ENCODE data around the gene ASCL1. TPM values are rescaled to one million over a fixed set of nuclear protein-coding genes. Genes with fewer than 3 reads are reported as not detected.

The ASCL1 gene
- not detected for total RNA-seq

DNA sequence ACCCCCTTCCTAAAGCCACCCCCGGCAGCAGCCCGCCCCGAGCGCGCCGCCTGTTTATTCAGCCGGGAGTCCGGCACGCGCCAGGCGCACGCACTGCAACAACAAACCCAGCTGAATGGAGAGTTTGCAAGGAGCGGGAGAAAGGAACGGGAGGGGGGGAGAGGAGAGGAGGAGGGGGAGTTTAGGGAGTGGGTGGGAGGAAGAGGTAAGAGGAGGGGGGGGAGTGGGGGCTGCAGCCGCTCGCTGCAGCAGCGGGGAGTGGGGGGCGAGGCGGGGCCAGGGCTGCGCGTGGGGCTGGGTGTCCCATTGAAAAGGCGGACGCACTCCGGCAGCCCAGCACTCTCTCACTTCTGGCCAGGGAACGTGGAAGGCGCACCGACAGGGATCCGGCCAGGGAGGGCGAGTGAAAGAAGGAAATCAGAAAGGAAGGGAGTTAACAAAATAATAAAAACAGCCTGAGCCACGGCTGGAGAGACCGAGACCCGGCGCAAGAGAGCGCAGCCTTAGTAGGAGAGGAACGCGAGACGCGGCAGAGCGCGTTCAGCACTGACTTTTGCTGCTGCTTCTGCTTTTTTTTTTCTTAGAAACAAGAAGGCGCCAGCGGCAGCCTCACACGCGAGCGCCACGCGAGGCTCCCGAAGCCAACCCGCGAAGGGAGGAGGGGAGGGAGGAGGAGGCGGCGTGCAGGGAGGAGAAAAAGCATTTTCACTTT lies at the start of gene ASCL1:
Gene ASCL1 (plus strand): TSS at position 336 of the 712 bp plus-strand sequence. CDS start 571 bp downstream, outside the sequence.
- POLR2A ChIA-PET: no interaction called here
- H3K4me3 Mint-ChIP-seq: peak within 1 kb of the TSS; percentile 49
- CTCF ChIA-PET: no interaction called here
- no peak within 1 kb of the TSS for H3K27ac Mint-ChIP-seq
- peaks cover 2% of the 10 kb centered on the region for H3K36me3 Mint-ChIP-seq (ENCODE audit: low read depth)
- H3K27me3 Mint-ChIP-seq: peaks cover 83% of the 10 kb centered on the region
- peaks cover 36% of the 10 kb centered on the region for H3K4me1 Mint-ChIP-seq
- H3K9me3 Mint-ChIP-seq: peaks cover 2% of the 10 kb centered on the region
- DNase-seq: no peak

DNA sequence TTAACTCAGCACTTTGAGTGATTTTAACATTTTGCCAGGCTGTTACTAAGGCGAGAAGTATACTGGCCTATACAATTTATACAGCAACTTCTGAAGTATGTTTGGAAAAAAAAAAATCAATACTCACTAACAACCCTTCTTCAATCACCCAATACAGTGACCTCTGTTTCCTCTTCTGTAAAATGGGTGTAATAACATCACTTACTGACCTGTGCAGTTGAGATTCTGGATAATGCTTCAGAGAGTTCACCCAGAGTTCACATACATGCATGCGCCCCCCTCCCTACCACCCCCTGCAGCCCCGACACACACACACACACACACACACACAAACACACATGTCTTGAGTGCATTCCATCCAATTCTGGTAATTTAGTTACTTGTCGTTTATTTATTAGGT lies 49.6 kb upstream of the ASCL1 start:
- no peaks in the 10 kb centered on the region for H3K4me1 Mint-ChIP-seq
- POLR2A ChIA-PET: no interaction called here
- no peaks in the 10 kb centered on the region for H3K9me3 Mint-ChIP-seq
- H3K36me3 Mint-ChIP-seq (ENCODE audit: low read depth): no peaks in the 10 kb centered on the region
- no peak for DNase-seq
- no peak overlapping the region for H3K27ac Mint-ChIP-seq
- CTCF ChIA-PET: no interaction called here
- H3K27me3 Mint-ChIP-seq: no peaks in the 10 kb centered on the region
- H3K4me3 Mint-ChIP-seq: no peak overlapping the region

DNA sequence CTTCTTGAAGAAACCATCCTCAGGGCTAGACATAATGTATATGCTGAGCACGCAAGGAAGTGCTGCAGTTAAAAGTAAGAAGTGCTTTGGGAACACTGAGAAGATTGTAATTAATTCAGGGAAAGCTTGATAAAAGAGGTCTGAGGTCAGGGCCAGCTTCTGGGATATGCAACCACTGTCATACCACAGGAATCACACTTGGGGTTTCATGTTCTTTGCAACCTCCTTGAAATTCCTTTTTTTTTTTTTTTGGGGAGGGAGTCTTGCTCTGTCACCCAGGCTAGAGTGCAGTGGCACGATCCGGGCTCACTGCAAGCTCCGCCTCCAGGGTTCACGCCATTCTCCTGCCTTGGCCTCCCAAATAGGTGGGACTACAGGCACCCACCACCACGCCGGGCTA lies 47.3 kb upstream of the ASCL1 start:
- Mint-ChIP-seq H3K36me3 (ENCODE audit: low read depth) (no peaks in the 10 kb centered on the region), H3K4me1 (no peaks in the 10 kb centered on the region), H3K27me3 (peaks cover 3% of the 10 kb centered on the region), H3K9me3 (no peaks in the 10 kb centered on the region), H3K4me3 (no peak overlapping the region), H3K27ac (no peak overlapping the region)
- CTCF ChIA-PET: interaction anchor here (0.6 kb wide), 1 partner anchor 543 kb away, joined by 3 read pairs; no protein-coding TSS in a partner anchor
- no peak for DNase-seq
- POLR2A ChIA-PET: interaction anchor here (0.7 kb wide), 1 partner anchor 95 kb away, joined by 3 read pairs; no protein-coding TSS in a partner anchor

DNA sequence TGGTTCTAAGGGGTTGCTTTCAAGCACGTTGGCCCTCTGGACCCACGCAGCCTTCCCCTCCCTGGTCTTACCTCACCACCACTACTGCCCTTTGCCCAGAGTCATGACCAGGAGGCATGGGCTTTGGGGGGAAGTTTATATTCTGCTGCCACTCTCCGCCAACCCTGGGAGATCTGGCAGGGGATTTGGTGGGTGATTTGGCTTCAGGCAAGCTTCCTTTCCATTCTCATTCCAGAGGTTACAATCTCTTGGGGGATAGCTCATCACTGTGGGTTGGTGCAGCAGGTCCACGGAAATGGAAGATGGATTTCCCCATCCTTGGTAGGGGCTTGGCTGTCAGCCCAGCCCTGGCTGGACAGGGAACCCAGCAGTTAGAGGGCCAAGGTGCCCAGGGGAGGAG lies 46.7 kb upstream of the ASCL1 start:
- CTCF ChIA-PET: no interaction called here
- Mint-ChIP-seq H3K36me3 (ENCODE audit: low read depth) (no peaks in the 10 kb centered on the region), H3K9me3 (no peaks in the 10 kb centered on the region), H3K27me3 (peaks cover 3% of the 10 kb centered on the region), H3K4me1 (no peaks in the 10 kb centered on the region), H3K4me3 (no peak overlapping the region), H3K27ac (no peak overlapping the region)
- POLR2A ChIA-PET: no interaction called here
- no peak for DNase-seq

DNA sequence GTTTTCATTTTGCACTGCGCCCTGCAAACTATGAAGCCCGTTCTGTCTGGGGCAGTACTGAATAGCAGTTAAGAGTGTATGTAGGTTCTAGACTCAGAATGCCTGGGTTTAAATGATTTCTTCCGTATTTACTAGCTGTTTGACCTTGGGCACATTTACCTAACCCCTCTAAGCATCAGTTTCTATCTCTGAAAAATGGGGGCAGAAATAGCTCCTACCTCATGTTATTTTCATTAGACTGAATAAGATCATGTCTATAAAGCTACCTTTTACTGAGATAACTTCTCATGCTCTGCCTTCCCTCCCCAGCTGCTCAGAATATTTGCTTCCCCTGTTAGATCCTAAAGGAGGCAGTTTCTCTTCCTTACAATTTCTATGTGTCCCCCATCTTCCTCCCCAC lies 46.2 kb upstream of the ASCL1 start:
- ChIA-PET POLR2A (no interaction called here), CTCF (no interaction called here)
- DNase-seq: no peak
- Mint-ChIP-seq H3K4me3 (no peak overlapping the region), H3K9me3 (no peaks in the 10 kb centered on the region), H3K4me1 (no peaks in the 10 kb centered on the region), H3K27me3 (peaks cover 3% of the 10 kb centered on the region), H3K36me3 (ENCODE audit: low read depth) (no peaks in the 10 kb centered on the region), H3K27ac (no peak overlapping the region)

DNA sequence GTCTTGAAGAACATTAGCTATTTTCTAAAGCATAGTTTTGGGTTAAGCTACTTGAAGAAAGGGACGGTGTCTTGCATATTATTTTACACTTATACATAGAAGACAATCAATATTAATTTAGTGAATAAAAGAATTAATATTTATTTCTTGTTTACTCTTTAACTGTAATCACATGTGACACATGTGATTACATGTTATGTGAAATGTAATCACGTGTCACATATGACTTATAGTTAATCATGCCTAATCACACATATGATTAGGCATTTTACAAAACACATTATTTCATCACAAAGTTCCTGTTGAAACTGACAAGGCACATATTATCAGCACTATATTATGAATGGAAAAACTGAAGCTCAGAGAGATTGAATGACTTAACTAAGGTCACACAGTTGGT lies 45.2 kb upstream of the ASCL1 start:
- CTCF ChIA-PET: no interaction called here
- DNase-seq: no peak
- H3K27me3 Mint-ChIP-seq: peaks cover 3% of the 10 kb centered on the region
- no peaks in the 10 kb centered on the region for H3K36me3 Mint-ChIP-seq (ENCODE audit: low read depth)
- H3K9me3 Mint-ChIP-seq: no peaks in the 10 kb centered on the region
- peaks cover 2% of the 10 kb centered on the region for H3K4me1 Mint-ChIP-seq
- POLR2A ChIA-PET: no interaction called here
- no peak overlapping the region for H3K4me3 Mint-ChIP-seq
- no peak overlapping the region for H3K27ac Mint-ChIP-seq

DNA sequence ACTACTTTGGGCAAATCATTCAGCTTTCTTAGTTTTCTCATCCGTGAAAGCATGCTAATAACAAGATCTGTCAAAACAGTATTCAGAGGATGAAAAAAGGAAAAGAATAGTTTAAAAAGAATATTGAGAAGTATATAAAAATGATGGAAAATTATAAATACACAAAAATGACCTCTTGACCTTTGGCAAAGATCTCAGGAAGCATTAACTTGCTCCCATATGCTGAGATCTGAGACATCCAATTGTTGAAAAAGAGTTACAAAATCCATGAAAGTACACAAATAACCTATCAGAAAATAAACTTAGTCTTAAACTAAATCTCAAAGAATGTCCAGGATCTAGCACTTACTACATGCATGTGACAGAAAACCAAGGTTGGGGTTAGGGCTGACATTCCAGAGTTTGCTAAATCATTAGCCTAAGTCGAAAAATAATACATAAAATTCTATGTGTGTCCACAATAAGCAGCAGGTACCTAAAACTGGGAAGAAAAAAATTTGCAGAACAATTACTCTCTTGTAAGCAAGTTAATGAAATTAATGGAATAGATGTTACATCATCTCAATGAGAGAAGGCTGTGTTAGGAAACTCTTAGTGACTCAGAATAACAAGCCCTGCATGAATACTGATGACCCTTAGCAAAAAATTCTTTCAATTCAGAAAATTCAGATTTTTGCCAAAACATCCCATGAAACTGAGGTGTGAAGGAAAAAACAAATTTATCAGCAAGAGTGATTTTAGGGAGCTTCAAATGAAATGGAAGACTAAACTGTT lies 43.8 kb upstream of the ASCL1 start:
- peaks cover 4% of the 10 kb centered on the region for H3K4me1 Mint-ChIP-seq
- H3K4me3 Mint-ChIP-seq: no peak overlapping the region
- no peak overlapping the region for H3K27ac Mint-ChIP-seq
- H3K27me3 Mint-ChIP-seq: peaks cover 5% of the 10 kb centered on the region
- ChIA-PET POLR2A (no interaction called here), CTCF (no interaction called here)
- no peaks in the 10 kb centered on the region for H3K36me3 Mint-ChIP-seq (ENCODE audit: low read depth)
- no peaks in the 10 kb centered on the region for H3K9me3 Mint-ChIP-seq
- no peak for DNase-seq

DNA sequence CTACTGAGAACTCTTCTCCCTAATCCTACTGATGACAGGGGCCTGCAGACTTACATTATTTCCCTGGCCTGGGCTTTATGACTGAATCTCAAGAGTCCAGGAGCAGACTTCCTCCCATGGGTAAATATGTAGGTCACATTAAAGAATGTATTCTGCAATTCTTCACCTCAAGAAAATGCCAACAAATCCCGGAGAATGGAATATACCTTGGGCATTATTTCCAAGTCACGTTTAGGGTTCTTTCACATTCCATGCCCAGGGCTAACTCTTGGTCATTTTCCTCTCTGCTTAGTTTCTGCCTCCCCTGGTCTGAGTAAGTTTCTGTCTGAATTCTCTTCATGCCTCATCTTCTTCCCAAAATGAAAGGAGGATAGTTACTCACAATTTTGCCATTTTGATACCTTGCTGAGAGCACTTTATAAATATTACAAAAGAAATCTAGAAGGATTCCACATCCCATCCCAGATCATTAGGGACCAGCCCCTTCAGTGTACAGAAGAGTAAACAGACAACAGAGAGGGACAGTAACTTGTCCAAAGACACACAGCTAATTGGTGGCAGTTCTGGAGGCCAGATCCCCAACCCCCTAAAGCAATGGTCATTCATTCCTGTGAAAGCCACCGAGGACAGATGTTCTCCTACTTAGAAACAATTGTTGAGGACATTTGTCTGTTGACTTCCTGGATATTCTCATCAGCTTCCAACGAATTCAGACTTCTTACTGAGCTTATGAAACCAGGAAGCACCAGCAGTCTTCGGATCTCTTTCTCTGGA lies 41.0 kb upstream of the ASCL1 start:
- ChIA-PET POLR2A (no interaction called here), CTCF (no interaction called here)
- Mint-ChIP-seq H3K36me3 (ENCODE audit: low read depth) (no peaks in the 10 kb centered on the region), H3K4me3 (no peak overlapping the region), H3K9me3 (no peaks in the 10 kb centered on the region), H3K27me3 (peaks cover 5% of the 10 kb centered on the region), H3K4me1 (peaks cover 4% of the 10 kb centered on the region), H3K27ac (no peak overlapping the region)
- no peak for DNase-seq

DNA sequence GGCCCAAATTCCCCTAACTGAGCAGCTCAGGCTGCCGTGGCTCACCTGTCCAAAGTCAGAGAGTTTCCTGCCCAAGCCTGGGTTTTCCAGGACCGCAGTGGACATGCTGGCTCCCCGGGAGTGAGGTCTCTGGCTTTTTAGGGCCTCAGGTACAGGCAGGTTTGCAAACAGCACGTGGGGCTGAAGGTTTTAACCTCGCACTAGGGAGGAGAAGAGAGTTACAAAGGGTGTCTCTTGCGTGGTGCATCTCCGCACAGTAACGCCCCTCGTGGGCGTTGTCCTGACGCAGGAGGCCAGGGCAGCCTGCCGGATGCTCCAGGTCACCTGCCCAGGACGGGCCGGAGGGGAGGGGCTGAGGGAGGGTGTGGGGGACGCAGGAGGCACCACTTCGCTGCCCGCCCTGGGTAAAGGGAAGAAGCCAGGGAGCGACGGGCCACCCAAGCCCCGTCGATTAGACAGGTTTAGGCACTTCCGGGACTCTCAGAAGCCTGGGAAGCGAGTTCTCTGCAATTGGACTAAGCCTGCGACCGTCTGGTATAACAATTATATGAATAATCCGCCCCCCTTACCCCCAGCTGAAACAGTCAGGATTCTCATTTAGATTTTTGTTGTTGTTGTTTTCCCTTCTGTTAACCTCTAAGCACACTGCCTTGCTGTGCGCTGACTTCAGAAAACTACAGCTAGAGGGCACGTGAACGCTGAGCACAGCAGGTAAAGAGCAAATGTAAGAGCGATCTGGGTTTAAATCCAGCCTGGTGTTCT lies 40.3 kb upstream of the ASCL1 start, which contains the start of gene PAH:
Gene PAH (minus strand): TSS at position 219 of the 762 bp plus-strand sequence. CDS start 114 bp downstream, at position 105.
- no peak for DNase-seq
- Mint-ChIP-seq H3K4me1 (peaks cover 4% of the 10 kb centered on the region), H3K9me3 (no peaks in the 10 kb centered on the region), H3K27ac (no peak within 1 kb of the TSS), H3K27me3 (peaks cover 5% of the 10 kb centered on the region), H3K36me3 (ENCODE audit: low read depth) (no peaks in the 10 kb centered on the region), H3K4me3 (peak within 1 kb of the TSS; percentile 54)
- POLR2A ChIA-PET: no interaction called here
- CTCF ChIA-PET: no interaction called here

DNA sequence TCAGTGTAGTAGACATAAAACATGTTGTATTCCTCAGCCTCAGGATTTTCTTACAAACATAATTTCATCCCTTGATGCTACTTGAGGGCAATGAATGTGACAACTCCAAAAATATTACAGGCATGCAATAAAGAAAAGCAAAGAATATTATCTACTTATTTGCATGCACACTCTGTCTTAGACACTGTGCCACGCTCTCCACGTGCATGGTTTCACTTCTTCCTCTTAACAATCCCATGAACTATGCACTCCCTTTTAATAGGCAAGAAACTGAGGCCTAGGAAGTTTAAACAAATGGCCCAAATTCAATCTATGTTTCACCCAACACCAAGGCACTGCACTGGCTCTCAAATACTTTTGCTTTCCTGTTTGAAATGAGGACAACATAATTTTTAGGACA lies 38.6 kb upstream of the ASCL1 start:
- H3K27me3 Mint-ChIP-seq: peaks cover 5% of the 10 kb centered on the region
- no peak overlapping the region for H3K27ac Mint-ChIP-seq
- H3K9me3 Mint-ChIP-seq: no peaks in the 10 kb centered on the region
- CTCF ChIA-PET: no interaction called here
- peaks cover 4% of the 10 kb centered on the region for H3K4me1 Mint-ChIP-seq
- no peaks in the 10 kb centered on the region for H3K36me3 Mint-ChIP-seq (ENCODE audit: low read depth)
- no peak for DNase-seq
- POLR2A ChIA-PET: no interaction called here
- H3K4me3 Mint-ChIP-seq: no peak overlapping the region

DNA sequence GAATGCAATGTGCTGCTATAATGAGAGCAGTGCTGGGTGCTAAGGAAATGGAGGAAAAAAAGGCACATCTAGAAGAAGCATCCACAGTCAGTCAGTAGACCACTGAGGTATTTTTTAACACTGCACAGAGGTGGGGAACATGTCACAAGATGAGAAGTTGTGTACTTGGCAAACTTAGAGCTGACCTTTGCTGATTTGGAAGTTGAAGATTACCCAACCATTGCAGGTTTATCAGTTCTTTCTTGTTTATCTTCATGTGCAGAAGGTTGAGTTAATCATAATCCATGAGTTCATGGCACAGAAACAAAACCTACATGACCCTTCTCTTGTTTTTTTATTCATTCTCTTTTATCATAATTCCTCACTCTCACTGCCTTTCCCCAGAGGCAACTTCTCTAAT lies 37.2 kb upstream of the ASCL1 start:
- Mint-ChIP-seq H3K4me3 (no peak overlapping the region), H3K4me1 (peaks cover 4% of the 10 kb centered on the region), H3K27ac (no peak overlapping the region), H3K9me3 (no peaks in the 10 kb centered on the region), H3K27me3 (peaks cover 2% of the 10 kb centered on the region), H3K36me3 (ENCODE audit: low read depth) (no peaks in the 10 kb centered on the region)
- POLR2A ChIA-PET: no interaction called here
- DNase-seq: no peak
- CTCF ChIA-PET: no interaction called here

DNA sequence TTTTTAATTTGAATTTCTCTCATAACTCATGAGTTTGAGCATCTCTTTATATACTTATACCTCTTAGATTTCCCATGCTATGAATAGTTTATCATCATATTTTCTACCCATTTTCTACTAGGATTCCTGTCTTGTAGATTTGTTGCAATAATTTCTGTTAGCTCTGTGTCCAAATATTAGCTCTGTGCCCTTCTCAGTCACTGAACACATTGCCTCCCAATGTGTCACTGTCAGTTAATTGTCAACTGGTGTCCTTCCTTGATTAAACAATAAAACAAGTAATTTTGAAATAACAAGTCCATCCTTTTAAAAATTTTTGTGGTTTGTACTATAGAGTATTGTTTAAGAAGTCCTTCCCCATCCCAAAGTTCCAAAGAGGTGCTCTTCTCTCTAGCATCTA lies 36.2 kb upstream of the ASCL1 start:
- Mint-ChIP-seq H3K9me3 (no peaks in the 10 kb centered on the region), H3K4me1 (peaks cover 4% of the 10 kb centered on the region), H3K27ac (no peak overlapping the region), H3K4me3 (no peak overlapping the region), H3K36me3 (ENCODE audit: low read depth) (no peaks in the 10 kb centered on the region), H3K27me3 (peaks cover 2% of the 10 kb centered on the region)
- ChIA-PET POLR2A (no interaction called here), CTCF (no interaction called here)
- no peak for DNase-seq

DNA sequence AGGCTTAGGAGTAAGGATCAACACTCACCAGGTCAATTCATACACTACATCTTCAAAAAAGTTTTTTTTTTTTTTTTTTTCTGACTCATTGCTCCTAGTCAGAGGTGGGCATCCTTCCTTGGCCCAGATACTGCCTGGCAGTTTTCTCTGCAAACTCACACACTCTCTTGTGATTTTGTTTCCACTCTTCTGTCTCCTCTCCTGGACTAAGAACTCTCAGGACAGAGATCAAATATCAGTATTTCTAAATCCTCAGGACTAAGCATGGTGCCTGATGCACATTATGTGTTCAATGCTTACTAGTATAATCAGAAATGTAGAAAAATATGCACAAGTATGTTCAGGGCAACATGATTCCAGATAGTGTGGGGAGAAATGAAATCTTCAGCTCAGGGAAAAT lies 30.3 kb upstream of the ASCL1 start:
- H3K9me3 Mint-ChIP-seq: no peaks in the 10 kb centered on the region
- no peak overlapping the region for H3K4me3 Mint-ChIP-seq
- peaks cover 8% of the 10 kb centered on the region for H3K27me3 Mint-ChIP-seq
- H3K36me3 Mint-ChIP-seq (ENCODE audit: low read depth): no peaks in the 10 kb centered on the region
- no peaks in the 10 kb centered on the region for H3K4me1 Mint-ChIP-seq
- CTCF ChIA-PET: no interaction called here
- no peak for DNase-seq
- H3K27ac Mint-ChIP-seq: no peak overlapping the region
- POLR2A ChIA-PET: no interaction called here

Measured in activated CD4-positive, alpha-beta T cell treated with anti-CD3 and anti-CD28 coated beads, Interleukin-2, amount 10 ng/mL, durations not matched to agents 7 days and 5 days (primary cell).